Activated naive CD4-positive, alpha-beta T cell treated with anti-CD3 and anti-CD28 coated beads, Interleukin-2, amount 50 U/mL, for 72 hours (primary cell): Measurements from ENCODE around the gene GRHL1. TPM values are rescaled to one million over a fixed set of nuclear protein-coding genes. Genes with fewer than 3 reads are reported as not detected.
"Not testable (repeated sequence)": the region's sequence is repeated elsewhere in the genome, so short reads cannot be mapped to it uniquely, and the experiment has no call there.

Experiments used
- ATAC-seq, 2 donors: fragments of 150-1000 bp; cut with Tn5 transposase; 2 replicates each; pipeline ENCODE4 v1.10.0; 2021; ENCODE audit warnings: mild to moderate bottlenecking in 2 of 2, moderate library complexity in 2 of 2
- DNase-seq, 2 donors: peaks; one replicate each; pipeline ENCODE4 v3.0.0; 2021 to 2022; ENCODE audit warnings: low spot score in 2 of 2
- H3K27ac Mint-ChIP-seq, 2 donors: one replicate each; pipeline ENCODE4 v1.8.0; 2022; ENCODE audit warnings: mild to moderate bottlenecking in 2 of 2, mixed read lengths in 2 of 2
- H3K36me3 Mint-ChIP-seq, 2 donors: one replicate each; pipeline ENCODE4 v1.8.0; 2022; ENCODE audit warnings: mixed read lengths in 2 of 2
- H3K9me3 Mint-ChIP-seq, 2 donors: one replicate each; pipeline ENCODE4 v1.8.0; 2022; ENCODE audit warnings: mixed read lengths in 2 of 2
- total RNA-seq, 2 donors: library from RNA; stranded (reverse); gene quantifications; one replicate each; pipeline ENCODE4 v1.2.3, GENCODE V29; 2022

GRHL1 gene
- total RNA-seq, 2 donors from 2014 or later = 0.59 to 0.88 TPM

DNA sequence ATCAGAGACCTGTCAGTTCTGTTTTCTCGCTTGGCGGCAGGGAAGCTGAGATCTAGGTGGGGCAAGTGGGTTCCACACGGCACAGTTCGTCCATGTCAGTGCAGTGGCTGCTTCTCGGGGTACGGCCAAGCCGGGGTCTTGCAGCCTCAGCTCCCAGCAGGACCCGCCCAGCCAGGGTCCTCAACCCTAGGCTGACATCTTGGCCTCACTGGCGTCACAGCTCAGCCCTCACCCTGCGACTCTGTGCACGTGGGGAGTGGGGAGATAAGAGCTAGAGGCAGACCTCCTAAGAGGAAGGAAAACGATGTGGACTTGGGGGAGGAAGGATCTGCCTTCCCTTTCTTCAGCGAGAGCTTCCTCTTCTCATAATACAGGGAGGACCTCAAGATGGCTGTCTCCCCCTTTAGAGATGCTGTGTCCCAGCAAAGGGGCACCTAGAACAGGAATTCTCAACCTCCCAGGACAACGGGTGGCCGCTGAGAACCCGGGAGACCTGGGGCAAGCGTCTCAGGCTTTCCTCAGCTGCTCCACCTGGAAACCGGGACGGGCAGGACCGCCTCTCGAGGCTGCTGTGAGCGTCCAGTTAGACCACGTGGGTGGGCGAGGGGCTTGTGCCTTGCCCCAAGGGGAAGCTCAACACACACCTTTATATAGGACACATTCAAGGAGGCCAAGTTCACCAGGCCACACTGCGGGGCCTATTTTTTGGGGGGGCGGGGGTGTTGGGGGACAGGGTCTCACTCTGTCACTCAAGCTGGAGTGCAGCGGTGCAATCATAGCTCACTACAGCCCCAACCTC is 68.3 kb downstream of the GRHL1 start:
- H3K36me3 Mint-ChIP-seq = no peaks in the 10 kb centered on the region
- H3K9me3 Mint-ChIP-seq = no peaks in the 10 kb centered on the region
- no peak overlapping the region for H3K27ac Mint-ChIP-seq
- DNase-seq (no peak), ATAC-seq (no peak)

- no peaks in the 10 kb centered on the region for H3K9me3 Mint-ChIP-seq
- DNase-seq (no peak), ATAC-seq (no peak)
- H3K27ac Mint-ChIP-seq = no peak overlapping the region
- H3K36me3 Mint-ChIP-seq = no peaks in the 10 kb centered on the region
Measured at GRCh38 chr2:10022041-10022421, 70.5 kb downstream of the GRHL1 start.

DNA sequence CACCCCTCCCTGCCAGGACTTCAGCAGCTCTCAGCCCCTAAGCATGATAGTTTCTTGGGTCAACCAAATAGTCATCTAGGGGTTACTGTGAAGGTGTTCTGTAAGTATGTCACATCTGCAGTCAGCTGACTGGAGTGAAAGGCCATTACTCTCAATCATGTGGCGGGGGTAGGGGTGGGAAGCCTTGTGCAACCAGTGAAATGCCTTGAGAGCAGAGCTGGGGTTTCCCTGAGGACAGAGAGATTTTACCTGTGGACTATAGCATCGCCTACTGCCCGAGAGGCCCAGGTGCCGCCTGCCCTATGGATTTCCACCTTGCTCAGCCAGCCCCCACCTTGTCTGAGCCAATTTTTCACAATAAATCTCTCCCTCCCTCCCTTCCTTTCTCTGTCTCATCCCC is 71.0 kb downstream of the GRHL1 start:
- DNase-seq (no peak), ATAC-seq (no peak)
- no peaks in the 10 kb centered on the region for H3K9me3 Mint-ChIP-seq
- H3K36me3 Mint-ChIP-seq = no peaks in the 10 kb centered on the region
- H3K27ac Mint-ChIP-seq = no peak overlapping the region

GRCh38 chr2:10022966-10023662 is 71.6 kb downstream of the GRHL1 start:
- no peak overlapping the region for H3K27ac Mint-ChIP-seq
- ATAC-seq = no peak
- no peaks in the 10 kb centered on the region for H3K9me3 Mint-ChIP-seq

GRCh38 chr2:10026940-10027569 is 75.6 kb downstream of the GRHL1 start:
- DNase-seq = no peak
- H3K27ac Mint-ChIP-seq = no peak overlapping the region
- H3K9me3 Mint-ChIP-seq = no peaks in the 10 kb centered on the region
- H3K36me3 Mint-ChIP-seq = no peaks in the 10 kb centered on the region
- ATAC-seq = no peak

More at GRCh38 chr2:10022966-10023662, 71.6 kb downstream of the GRHL1 start:
- DNase-seq = no peak
- H3K36me3 Mint-ChIP-seq = no peaks in the 10 kb centered on the region

DNA sequence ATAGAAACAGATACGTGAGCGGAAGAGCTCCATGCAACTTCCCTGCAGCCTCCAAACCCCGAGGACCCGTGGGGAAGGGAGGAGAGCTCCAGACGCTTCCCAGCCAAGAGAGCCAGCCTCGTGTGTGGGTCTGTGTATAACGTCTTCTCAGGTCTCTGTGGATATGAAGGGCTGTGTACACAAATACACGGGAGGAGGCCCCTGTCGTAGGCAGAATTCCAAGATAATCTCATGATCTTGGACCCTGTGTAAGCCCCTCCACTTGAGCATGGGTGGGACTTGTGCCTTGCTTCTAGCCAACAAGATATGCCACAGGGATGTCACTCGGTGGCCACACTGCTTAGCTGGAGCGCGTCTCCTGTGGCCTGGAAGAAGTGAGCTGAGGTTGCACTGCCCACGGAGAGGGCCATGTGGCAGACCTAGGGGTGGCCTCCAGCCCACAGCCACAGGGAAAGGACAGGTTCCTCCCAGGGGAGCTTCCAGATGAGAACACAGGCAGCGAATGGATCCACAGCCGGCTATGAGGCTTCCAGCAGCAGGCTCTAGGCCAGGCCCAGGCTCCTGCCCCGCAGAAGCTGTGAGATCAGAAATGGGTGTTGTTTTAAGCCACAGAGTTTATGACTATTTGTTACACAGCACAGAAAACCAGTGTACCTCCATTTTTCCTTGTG is 76.3 kb downstream of the GRHL1 start:
- H3K36me3 Mint-ChIP-seq = no peaks in the 10 kb centered on the region
- no peak for ATAC-seq
- H3K27ac Mint-ChIP-seq = no peak overlapping the region

DNA sequence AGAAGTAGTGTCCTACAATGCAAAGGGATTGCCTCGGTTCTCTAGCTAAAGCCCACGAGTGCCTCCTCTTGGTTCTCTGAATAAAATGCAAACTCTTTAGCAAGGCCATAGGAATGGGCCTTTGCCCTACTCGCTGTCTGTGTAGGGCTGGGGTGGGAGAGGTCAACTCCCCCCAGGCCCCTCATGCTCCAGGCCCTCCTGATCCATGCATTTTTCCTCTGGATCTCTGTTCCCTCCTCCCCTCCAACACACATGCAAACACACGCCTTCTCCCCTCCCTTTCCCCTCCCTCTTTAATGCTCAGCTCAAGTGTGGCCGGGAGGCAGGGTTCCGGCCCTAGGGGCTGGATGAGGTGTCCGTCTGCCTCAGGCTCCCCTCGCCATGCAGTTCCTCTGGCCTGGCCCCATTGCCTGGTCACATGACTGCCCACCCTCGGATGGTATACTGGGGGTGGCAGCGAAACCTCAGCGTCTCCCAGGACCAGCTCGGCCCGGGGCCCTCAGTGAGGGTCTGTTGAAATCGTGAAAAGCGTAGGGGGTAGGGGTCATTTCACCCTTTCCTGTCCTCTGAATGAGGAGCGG is 77.0 kb downstream of the GRHL1 start:
- Mint-ChIP-seq H3K27ac (no peak overlapping the region), H3K9me3 (no peaks in the 10 kb centered on the region), H3K36me3 (no peaks in the 10 kb centered on the region)
- DNase-seq (no peak), ATAC-seq (no peak)

More for the DNA sequence above, 76.3 kb downstream of the GRHL1 start:
- no peaks in the 10 kb centered on the region for H3K9me3 Mint-ChIP-seq
- DNase-seq = no peak

GRCh38 chr2:10028988-10029874 is 77.7 kb downstream of the GRHL1 start:
- H3K36me3 Mint-ChIP-seq = no peaks in the 10 kb centered on the region
- DNase-seq (peak in 1 of 2 donors; percentile 31), ATAC-seq (peak; percentile 71 to 93)
- H3K27ac Mint-ChIP-seq = peak overlapping the region in 1 of 2 donors; percentile 51
- H3K9me3 Mint-ChIP-seq = no peaks in the 10 kb centered on the region

- DNase-seq (no peak), ATAC-seq (no peak)
- H3K9me3 Mint-ChIP-seq = no peaks in the 10 kb centered on the region
- no peak overlapping the region for H3K27ac Mint-ChIP-seq
- H3K36me3 Mint-ChIP-seq = no peaks in the 10 kb centered on the region
Measured at GRCh38 chr2:10029875-10030223, 78.4 kb downstream of the GRHL1 start.

DNA sequence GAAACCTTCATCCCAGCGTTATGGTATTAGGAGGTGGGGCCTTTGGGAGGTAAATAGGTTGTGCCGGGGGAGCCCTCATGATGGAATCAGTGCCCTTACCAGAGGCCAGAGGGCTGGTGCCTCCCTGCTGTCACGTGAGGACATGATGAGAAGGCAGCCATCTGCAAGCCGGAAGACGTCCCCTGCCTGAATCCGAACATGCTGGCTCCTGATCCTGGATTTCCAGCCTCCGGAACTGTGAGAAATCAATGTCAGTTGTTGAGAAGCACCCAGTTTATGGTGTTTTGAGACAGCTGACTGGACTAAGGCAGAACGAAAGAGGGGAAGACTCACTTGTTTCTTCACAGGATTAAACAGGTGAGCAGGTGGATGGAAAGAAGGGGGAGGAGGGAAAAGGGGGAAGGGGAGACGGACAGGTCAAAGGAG is 78.8 kb downstream of the GRHL1 start:
- H3K36me3 Mint-ChIP-seq = no peaks in the 10 kb centered on the region
- DNase-seq (no peak), ATAC-seq (no peak)
- no peak overlapping the region for H3K27ac Mint-ChIP-seq
- no peaks in the 10 kb centered on the region for H3K9me3 Mint-ChIP-seq

- H3K27ac Mint-ChIP-seq, H3K36me3 Mint-ChIP-seq, ATAC-seq, H3K9me3 Mint-ChIP-seq, DNase-seq: not testable (repeated sequence)
Measured at GRCh38 chr2:10030798-10031197, 79.3 kb downstream of the GRHL1 start.

DNA sequence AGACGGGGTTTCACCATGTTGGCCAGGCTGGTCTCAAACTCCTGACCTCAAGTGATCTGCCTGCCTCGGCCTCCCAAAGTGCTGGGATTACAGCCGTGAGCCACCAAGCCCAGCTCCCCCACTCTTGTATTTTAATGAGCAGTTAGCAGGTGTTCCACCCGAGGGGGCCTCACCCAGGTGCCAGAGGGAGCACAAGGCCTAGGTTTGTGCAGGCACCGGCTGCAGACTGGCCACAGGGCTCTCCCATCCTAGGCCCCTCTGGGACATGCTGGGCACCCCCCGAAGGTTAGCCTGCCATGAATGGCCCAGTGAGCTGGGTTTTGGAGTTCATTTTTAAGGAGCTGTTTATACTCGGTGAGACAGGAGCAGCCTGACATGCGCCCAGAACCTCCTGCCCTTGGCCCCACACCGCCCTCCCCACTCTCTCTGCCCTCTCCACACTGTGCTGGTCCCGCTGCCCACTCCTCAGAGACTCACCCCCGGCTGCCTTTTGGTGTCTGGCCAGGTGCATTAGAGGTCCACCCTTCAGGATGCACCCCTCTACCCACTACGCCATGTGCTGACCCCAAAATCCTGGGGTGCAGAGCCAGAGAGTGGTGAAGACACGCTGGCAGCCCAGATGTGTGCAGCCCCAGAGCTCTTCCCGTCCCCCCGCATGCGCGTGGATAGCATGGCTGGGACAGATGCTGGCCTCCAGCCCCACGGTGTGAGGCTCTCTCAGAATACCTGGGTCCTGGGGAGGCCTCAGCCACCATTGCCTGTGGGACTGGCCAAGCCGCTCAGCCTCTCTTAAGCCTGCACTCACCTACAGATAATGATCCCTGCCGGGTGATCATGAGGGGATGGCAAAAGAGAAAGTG is 80.6 kb downstream of the GRHL1 start:
- no peak overlapping the region for H3K27ac Mint-ChIP-seq
- ATAC-seq = no peak

GRCh38 chr2:10032746-10033105 is 81.2 kb downstream of the GRHL1 start:
- H3K36me3 Mint-ChIP-seq = no peaks in the 10 kb centered on the region
- ATAC-seq (no peak), DNase-seq (no peak)
- H3K27ac Mint-ChIP-seq = no peak overlapping the region
- no peaks in the 10 kb centered on the region for H3K9me3 Mint-ChIP-seq

More for the DNA sequence above, 80.6 kb downstream of the GRHL1 start:
- no peak for DNase-seq
- Mint-ChIP-seq H3K36me3 (no peaks in the 10 kb centered on the region), H3K9me3 (no peaks in the 10 kb centered on the region)

DNA sequence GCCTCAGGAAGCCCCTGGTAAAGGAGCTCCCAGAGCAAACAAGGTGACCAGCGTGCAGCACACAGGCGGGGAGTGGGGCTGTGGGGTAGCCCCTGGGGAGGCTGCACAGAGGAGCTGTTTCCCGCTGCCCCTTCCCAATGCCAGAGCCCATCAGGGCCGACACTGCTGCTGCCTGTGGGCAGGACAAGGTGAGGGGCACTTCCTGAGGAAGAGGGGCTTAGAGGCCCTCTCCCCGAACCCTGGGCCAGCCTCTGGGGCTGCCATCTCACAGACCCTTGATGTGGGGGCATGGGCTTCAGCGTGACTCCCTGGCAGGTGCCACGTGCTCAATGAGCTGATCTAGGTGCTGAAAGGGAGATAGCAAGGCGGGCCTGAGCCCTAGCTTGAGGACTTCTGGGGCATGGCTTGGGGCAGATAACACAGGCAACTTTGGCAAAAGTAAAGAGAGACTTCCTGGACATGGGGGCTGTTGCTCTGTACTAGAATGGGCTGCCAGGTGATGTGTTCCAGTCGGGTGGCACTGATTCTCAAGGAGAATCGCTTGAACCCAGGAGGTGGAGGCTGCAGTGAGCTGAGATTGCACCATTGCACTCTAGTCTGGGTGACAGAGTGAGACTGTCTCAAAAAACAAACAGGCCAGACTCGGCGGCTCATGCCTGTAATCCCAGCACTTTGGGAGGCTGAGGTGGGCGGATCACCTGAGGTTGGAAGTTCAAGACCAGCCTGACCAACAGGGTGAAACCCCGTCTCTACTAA is 81.9 kb downstream of the GRHL1 start:
- Mint-ChIP-seq H3K27ac (no peak overlapping the region), H3K36me3 (no peaks in the 10 kb centered on the region), H3K9me3 (no peaks in the 10 kb centered on the region)
- DNase-seq (no peak), ATAC-seq (no peak)
